Mesothelial cell of epicardium (in vitro differentiated cells): Measurements from ENCODE around the gene DOCK11. TPM values are rescaled to one million over a fixed set of nuclear protein-coding genes. Genes with fewer than 3 reads are reported as not detected.
"Not testable (repeated sequence)": the region's sequence is repeated elsewhere in the genome, so short reads cannot be mapped to it uniquely, and the experiment has no call there.

Source experiments
- DNase-seq, 2 experiments: peaks; one replicate each; pipeline ENCODE4 v3.0.0; 2021; ENCODE audit warnings: low spot score in 2 of 2; ENCODE audit not compliant: unreplicated experiment in 2 of 2
- H3K27ac Mint-ChIP-seq: 2 replicates; pipeline ENCODE4 v1.8.0; 2021; ENCODE audit warnings: mixed read lengths
- H3K27me3 Mint-ChIP-seq: 2 replicates; pipeline ENCODE4 v1.8.0; 2021; ENCODE audit warnings: low read depth, mixed read lengths
- H3K36me3 Mint-ChIP-seq: 2 replicates; pipeline ENCODE4 v1.8.0; 2021; ENCODE audit warnings: mixed read lengths
- H3K4me1 Mint-ChIP-seq: 2 replicates; pipeline ENCODE4 v1.8.0; 2021; ENCODE audit warnings: mixed read lengths
- H3K4me3 Mint-ChIP-seq: 2 replicates; pipeline ENCODE4 v1.8.0; 2021; ENCODE audit warnings: mild to moderate bottlenecking, moderate library complexity, mixed read lengths
- H3K9me3 Mint-ChIP-seq: 2 replicates; pipeline ENCODE4 v1.8.0; 2021; ENCODE audit warnings: mixed read lengths
- total RNA-seq: library from RNA; stranded (reverse); gene quantifications from 3 replicates; pipeline ENCODE4 v1.2.1, GENCODE V29; 2021
- TF ChIP-seq, protein P1 (sequence below): fragments of 200-600 bp; sonication (generic); IDR thresholded peaks from one replicate; pipeline ENCODE4 v1.5.0; 2021; ENCODE audit warnings: antibody characterized with exemption; ENCODE audit not compliant: unreplicated experiment

DOCK11 gene
- total RNA-seq, 1 donor from 2014 or later, result 56.7 TPM

DNA sequence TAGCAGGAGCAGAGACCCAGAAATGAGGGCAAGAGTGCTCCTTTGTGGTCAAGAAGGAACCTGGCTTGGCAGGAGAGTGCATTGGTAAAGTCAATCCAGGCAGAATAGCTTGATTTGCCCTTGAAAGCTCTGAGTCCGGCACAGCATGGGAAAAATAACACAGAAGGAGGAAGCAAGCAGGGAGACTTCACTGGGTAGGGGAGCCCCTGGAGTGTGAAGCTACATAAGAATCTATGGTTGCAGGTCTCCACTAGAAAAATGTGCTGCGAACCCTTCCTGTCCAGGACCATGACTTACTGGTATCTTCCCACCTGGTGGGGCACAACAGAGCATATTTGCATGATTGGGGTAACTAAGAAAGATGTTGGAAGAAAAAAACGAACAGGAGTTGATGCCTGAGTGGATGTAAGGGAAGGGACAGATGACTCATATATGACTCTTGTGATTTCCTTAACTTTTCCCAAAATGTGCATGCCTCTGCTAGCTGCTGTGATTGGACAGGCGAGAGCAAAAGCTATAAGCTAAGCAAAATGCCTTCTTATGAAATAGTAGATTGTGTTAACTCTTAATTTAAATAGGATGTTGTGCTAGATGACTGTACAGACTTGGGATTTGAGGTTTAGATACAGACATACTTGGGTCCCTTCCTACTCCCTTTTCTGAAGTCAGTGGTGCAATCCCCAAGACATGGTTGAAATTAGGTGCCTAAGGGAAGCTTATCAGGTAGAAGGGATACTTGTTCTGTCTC is 235.1 kb downstream of the DOCK11 start:
- Mint-ChIP-seq H3K27me3 (no peaks in the 10 kb centered on the region), H3K4me1 (peaks cover 13% of the 10 kb centered on the region), H3K36me3 (peaks cover 3% of the 10 kb centered on the region), H3K9me3 (peaks cover 33% of the 10 kb centered on the region), H3K4me3 (no peak overlapping the region), H3K27ac (no peak overlapping the region)
- TF ChIP-seq, protein P1, sequence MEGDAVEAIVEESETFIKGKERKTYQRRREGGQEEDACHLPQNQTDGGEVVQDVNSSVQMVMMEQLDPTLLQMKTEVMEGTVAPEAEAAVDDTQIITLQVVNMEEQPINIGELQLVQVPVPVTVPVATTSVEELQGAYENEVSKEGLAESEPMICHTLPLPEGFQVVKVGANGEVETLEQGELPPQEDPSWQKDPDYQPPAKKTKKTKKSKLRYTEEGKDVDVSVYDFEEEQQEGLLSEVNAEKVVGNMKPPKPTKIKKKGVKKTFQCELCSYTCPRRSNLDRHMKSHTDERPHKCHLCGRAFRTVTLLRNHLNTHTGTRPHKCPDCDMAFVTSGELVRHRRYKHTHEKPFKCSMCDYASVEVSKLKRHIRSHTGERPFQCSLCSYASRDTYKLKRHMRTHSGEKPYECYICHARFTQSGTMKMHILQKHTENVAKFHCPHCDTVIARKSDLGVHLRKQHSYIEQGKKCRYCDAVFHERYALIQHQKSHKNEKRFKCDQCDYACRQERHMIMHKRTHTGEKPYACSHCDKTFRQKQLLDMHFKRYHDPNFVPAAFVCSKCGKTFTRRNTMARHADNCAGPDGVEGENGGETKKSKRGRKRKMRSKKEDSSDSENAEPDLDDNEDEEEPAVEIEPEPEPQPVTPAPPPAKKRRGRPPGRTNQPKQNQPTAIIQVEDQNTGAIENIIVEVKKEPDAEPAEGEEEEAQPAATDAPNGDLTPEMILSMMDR, result no peak
- no peak for DNase-seq

DNA sequence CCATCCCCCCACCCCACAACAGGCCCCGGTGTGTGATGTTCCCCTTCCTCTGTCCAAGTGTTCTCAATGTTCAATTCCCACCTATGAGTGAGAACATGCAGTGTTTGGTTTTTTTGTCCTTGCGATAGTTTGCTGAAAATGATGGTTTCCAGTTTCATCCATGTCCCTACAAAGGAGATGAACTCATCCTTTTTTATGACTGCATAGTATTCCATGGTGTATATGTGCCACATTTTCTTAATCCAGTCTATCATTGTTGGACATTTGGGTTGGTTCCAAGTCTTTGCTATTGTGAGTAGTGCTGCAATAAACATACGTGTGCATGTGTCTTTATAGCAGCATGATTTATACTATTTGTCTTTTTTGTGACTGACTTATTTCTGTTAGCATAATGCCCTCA is 236.9 kb downstream of the DOCK11 start:
- not testable (repeated sequence) for H3K36me3 Mint-ChIP-seq, DNase-seq, H3K27ac Mint-ChIP-seq, H3K27me3 Mint-ChIP-seq, H3K4me3 Mint-ChIP-seq
- Mint-ChIP-seq H3K4me1 (peaks cover 11% of the 10 kb centered on the region), H3K9me3 (peaks cover 47% of the 10 kb centered on the region)

DNA sequence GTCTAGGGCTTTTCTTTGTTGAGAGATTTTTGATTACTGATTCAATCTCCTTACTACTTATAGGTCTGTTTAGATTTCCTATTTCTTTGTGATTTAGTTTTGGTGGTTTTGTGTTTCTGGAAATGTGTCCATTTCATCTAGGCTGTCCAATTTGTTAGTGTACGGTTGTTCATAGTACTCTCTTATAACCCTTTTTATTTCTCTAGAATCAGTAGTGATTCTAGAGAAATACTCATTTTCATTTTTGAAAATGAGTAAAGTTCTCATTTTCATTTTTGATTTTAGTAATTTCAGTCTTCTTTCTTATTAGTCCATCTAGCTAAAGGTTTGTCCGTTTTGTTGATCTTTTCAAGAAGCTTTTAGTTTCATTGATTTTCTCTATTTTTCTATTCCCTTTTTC is 239.3 kb downstream of the DOCK11 start:
- peaks cover 52% of the 10 kb centered on the region for H3K9me3 Mint-ChIP-seq
- H3K4me1 Mint-ChIP-seq, result peaks cover 5% of the 10 kb centered on the region
- no peak for DNase-seq
- no peaks in the 10 kb centered on the region for H3K27me3 Mint-ChIP-seq
- H3K27ac Mint-ChIP-seq, result no peak overlapping the region
- no peak overlapping the region for H3K4me3 Mint-ChIP-seq
- H3K36me3 Mint-ChIP-seq, result peaks cover 9% of the 10 kb centered on the region
- TF ChIP-seq, protein P1, result no peak

Other genes with a start within 250 kb of the DOCK11 start
- 11.0 to 13.8 TPM (median 12.5 TPM) in 3 replicates for gene WDR44, start 149.7 kb upstream of the DOCK11 start, total RNA-seq
- gene IL13RA1, start 231.8 kb downstream of the DOCK11 start, total RNA-seq, result 24.3 to 24.7 TPM (median 24.5 TPM) in 3 replicates